GM12864 (cell line): ENCODE results near the gene LRRC27.

Experiments used
- DNase-seq: peaks from one replicate; pipeline ENCODE4 v3.0.0-alpha.2; 2011; ENCODE audit warnings: low read depth
- H3K4me3 ChIP-seq: 2 replicates; pipeline ENCODE4 v1.5.1; 2011; ENCODE audit warnings: mild to moderate bottlenecking, low read depth, low read length, control low read depth
- TF ChIP-seq, protein P1 (sequence below): IDR thresholded peaks from 2 replicates; pipeline ENCODE4 v1.5.1; 2011; ENCODE audit warnings: low read depth, mild to moderate bottlenecking, moderate library complexity, low read length, control low read depth, inconsistent platforms; ENCODE audit errors: missing control alignments

Gene LRRC27

DNA sequence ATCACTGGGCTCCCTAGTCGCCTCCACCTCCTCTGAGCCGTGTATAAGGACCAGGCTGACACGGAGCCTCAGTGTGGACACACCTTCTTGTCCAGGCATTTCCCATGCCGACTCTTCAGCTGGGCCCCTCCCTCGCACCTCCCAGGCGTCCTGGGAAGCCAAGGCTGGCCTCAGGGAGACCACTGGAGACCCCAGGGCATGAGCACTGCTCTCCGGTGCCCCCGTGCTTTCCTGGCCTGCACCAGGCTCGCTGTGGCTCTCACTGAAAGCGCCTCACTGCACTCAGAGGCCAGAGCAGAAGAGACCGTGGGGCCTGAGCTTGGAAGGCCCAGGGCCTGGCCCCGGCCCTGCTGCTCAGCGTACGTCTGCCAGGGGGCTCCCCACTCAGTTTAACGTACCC lies 31.4 kb downstream of the LRRC27 start:
- DNase-seq, result no peak
- H3K4me3 ChIP-seq, result no peak overlapping the region
- TF ChIP-seq, protein P1, sequence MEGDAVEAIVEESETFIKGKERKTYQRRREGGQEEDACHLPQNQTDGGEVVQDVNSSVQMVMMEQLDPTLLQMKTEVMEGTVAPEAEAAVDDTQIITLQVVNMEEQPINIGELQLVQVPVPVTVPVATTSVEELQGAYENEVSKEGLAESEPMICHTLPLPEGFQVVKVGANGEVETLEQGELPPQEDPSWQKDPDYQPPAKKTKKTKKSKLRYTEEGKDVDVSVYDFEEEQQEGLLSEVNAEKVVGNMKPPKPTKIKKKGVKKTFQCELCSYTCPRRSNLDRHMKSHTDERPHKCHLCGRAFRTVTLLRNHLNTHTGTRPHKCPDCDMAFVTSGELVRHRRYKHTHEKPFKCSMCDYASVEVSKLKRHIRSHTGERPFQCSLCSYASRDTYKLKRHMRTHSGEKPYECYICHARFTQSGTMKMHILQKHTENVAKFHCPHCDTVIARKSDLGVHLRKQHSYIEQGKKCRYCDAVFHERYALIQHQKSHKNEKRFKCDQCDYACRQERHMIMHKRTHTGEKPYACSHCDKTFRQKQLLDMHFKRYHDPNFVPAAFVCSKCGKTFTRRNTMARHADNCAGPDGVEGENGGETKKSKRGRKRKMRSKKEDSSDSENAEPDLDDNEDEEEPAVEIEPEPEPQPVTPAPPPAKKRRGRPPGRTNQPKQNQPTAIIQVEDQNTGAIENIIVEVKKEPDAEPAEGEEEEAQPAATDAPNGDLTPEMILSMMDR, result no peak

DNA sequence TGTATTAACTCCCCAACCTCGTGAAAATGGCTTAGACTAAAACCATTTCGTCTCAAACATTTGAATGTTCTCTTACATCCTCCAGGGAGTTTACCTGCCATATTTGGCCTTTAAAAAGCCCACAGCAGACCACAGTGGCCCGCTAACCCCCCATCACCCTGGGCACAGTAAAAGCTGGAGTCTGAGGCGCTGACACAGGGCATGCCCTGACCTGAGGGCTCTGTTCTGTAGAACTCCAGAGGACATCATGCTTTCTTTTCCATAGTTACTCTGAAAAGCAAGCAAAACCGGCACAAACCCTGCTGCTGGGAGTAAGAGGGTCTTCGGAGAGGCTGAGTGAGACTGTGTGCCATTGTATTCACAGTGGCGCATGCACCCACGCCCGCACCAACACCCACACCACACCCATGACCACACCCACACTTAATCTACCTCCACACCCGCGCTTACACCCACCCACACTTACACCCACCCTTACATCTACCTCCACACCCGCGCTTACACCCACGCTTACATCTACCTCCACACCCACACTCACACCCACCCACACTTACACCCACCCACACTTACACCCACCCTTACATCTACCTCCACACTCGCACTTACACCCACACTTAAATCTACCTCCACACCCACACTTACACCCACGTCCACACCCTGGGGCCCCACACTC lies 32.1 kb downstream of the LRRC27 start:
- DNase-seq, result peak; percentile 22
- TF ChIP-seq, protein P1, result no peak
- no peak overlapping the region for H3K4me3 ChIP-seq

DNA sequence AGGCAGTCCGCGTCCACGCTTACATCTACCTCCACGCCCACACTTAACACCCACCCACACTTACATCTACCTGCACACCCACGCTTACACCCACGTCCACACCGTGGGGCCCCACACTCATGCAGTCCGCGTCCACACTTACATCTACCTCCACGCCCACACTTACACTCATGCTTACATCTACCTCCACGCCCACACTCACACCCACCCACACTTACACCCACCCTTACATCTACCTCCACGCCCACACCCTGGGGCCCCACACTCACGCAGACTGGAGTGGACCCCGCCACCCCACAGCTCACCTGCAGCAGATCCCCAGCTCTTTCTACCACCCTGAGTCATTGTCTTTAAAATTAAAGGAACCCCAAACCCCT lies 32.6 kb downstream of the LRRC27 start:
- DNase-seq, result no peak
- TF ChIP-seq, protein P1, result no peak
- H3K4me3 ChIP-seq, result no peak overlapping the region

DNA sequence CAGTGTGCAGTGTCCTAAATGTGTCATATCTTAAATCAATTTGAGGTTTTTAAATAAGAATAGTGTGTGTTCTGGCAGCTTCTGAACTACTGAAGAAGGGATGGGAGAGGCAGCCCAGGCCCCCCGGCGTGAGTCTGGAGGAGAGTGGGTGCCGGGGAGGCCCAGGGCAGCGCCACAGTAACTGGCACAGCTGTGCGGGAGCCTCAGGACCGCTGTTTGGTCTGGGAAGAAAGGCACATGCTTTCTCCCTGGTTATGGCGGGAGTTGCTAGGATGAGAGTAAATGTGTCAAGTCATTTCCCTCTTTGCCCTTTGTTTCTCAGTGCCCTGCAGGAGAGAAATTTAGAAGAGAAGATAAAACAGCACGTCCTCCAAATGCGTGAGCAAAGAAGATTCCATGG lies 33.1 kb downstream of the LRRC27 start:
- TF ChIP-seq, protein P1, result no peak
- H3K4me3 ChIP-seq, result no peak overlapping the region
- no peak for DNase-seq

DNA sequence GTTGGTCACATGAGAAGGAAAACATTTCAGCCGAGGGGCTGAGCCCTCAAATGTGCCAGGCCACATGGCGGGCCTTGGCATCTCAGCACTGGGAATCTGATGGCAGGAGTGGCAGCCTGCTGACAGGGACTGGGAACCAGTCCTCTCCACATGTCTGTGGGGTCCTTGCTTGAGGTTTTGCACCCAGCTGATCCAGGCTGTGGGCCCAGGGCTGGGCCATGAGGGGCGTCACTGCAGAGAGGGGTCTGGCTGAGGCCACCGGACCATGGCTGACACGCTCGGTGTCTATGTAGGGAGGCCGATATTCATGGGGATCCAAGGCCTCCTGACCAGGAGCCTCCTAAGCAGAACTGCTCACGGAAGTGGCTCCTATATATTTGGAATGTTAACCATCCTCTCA lies 34.0 kb downstream of the LRRC27 start:
- no peak overlapping the region for H3K4me3 ChIP-seq
- DNase-seq, result no peak
- TF ChIP-seq, protein P1, result no peak

DNA sequence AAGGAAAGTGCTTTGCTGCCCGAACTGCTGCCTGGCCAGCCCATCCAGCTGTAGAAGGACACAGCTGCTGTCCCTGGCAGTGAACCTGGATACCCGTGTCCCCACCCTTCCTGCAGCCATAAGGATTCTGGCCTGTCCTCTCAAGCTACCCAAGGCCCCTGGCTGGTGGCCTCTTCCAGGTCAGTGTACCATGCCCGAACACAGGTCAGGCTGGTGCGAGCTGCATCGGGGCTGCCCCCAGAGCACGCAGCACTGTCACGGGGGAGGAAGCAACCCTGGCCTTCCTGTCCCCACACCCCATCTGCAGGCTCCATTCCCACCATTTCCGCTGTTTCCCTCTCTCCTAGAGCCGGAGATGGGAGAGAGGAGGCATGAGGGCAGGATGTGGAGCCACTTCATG lies 34.5 kb downstream of the LRRC27 start:
- H3K4me3 ChIP-seq, result no peak overlapping the region
- TF ChIP-seq, protein P1, result no peak
- no peak for DNase-seq

DNA sequence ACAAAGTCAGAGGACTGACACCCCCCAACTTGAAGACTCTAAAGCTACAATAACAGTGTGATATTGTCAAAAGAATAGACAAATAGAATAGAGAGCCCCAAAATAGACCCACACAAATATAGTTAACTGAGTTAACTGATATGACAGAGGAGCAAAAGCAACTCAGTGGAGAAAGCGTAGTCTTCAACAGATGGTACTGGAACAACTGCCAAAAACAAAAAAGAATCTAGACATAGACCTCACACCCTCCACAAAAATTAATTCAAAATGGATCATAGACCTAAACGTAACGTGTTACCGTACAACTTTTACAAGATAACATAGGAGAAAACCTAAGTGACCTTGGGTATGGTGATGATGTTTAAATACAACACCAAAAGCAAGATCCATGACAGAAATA lies 36.4 kb downstream of the LRRC27 start:
- no peak overlapping the region for H3K4me3 ChIP-seq
- TF ChIP-seq, protein P1, result no peak
- DNase-seq, result no peak
